ENCODE data around the gene KCNB1. TPM values are rescaled to one million over a fixed set of nuclear protein-coding genes. Genes with fewer than 3 reads are reported as not detected.
"Not testable (repeated sequence)": the region's sequence is repeated elsewhere in the genome, so short reads cannot be mapped to it uniquely, and the experiment has no call there.

Gene KCNB1
- total RNA-seq, 1 donor from 2014 or later: not detected

GRCh38 chr20:49412254-49412653 lies 70.2 kb downstream of the KCNB1 start:
- DNase-seq (ENCODE audit: extremely low read depth, low read depth, low spot score): no peak

- DNase-seq (ENCODE audit: extremely low read depth, low read depth, low spot score): no peak
These were observed 71.1 kb downstream of the KCNB1 start for GRCh38 chr20:49411221-49411925.

DNA sequence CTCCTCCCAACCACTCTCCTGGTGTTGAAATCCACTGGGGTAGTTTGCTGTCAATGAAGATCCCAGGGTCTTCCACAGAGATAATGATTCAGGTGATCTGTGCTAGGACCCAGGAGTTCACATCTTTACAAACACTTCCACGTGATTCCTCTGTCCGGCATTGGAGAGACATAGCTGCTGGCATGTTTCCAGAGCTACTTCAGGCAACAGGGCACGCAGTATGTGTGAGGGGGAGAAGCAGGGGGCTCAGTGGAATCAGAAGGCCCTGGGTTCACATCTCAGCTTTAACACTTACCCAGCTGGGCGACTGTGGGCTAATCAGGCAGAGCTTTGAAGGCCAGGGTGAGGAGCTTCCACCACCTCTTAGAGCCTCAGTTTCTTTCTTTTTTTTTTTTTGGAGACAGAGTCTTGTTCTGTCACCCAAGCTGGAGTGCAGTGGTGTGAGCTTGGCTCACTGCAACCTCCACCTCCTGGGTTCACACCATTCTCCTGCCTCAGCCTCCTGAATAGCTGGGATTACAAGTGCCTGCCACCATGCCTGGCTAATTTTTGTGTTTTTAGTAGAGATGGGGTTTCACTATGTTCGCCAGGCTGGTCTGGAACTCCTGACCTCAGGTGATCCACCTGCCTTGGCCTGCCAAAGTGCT lies 72.4 kb downstream of the KCNB1 start:
- not testable (repeated sequence) for DNase-seq (ENCODE audit: extremely low read depth, low read depth, low spot score)

- no peak for DNase-seq (ENCODE audit: extremely low read depth, low read depth, low spot score)
These were observed 73.0 kb downstream of the KCNB1 start for GRCh38 chr20:49409302-49409974.

DNA sequence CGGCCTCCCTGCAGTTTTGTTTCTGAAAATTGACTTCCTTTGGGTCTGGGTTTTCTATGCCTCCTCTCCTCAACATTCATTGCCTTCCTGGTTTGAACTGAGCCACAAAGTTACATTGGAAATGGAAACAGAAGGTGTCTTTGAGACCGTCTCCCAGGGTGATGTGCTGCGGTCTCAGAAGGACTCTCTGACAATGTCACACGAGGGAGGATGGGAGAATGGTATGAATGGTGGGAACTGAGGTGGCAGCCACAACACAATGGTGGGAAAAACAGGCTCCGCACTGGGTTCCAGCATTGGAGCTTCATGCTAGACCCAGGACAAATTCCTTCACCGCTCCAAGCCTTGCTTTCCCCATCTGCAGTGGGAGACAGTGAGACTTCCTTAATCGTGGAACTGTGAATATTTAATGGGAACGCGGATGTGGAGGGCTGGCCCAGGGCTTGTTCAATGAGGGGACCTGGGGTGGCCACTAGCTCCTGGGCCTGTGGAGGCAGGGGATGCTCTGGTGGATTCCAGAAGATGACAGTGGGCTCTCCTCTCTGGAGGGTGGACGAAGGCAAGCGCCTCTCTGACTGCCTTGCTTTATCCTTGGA lies 73.9 kb downstream of the KCNB1 start:
- no peak for DNase-seq (ENCODE audit: extremely low read depth, low read depth, low spot score)

GRCh38 chr20:49406666-49407065 lies 75.8 kb downstream of the KCNB1 start:
- no peak for DNase-seq (ENCODE audit: extremely low read depth, low read depth, low spot score)

DNA sequence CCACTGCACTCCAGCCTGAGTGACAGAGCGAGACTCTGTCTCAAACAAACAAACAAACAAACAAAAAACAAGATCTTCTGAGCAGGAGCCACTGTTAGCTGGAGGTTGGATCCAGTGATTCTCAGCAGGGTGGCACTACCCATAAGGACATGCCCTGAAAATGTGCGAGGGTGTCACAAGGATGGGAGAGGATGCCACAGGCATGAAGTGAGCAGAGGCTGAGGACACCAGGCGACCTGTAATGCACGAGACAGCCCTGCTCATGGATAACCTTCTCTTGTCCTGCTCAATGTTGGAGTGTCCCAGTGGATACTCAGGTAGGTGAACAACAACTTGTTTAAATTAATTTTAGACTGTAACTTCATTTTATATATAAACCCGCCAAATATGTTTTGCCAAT lies 76.8 kb downstream of the KCNB1 start:
- DNase-seq (ENCODE audit: extremely low read depth, low read depth, low spot score): no peak

DNA sequence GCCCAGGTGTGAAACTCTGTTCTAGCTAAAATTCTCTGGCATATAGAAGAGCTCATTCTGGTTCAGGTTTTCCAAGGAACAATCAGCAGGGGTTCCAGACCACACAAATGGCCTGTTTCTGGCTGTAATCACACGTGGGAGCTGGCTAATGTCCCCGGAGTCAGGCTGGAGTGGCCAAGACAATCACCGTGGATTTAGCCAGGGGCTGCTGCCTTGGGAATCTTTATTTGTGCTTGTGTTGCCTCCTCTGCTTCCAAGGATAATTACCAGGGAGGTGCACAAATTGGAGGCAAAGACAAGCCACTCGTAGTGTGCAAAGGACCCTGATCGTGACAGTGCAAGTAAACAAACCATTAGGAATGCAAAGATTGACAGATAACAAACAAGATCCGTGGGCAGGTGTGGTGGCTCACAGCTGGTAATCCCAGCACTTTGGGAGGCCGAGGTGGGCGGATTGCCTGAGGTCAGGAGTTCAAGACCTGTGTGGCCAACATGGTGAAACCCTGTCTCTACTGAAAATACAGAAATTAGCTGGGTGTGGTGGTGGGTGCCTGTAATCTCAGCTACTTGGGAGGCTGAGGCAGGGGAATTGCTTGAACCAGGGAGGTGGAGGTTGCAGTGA lies 77.3 kb downstream of the KCNB1 start:
- DNase-seq (ENCODE audit: extremely low read depth, low read depth, low spot score): no peak

GRCh38 chr20:49404461-49404860 lies 78.0 kb downstream of the KCNB1 start:
- DNase-seq (ENCODE audit: extremely low read depth, low read depth, low spot score): no peak

DNA sequence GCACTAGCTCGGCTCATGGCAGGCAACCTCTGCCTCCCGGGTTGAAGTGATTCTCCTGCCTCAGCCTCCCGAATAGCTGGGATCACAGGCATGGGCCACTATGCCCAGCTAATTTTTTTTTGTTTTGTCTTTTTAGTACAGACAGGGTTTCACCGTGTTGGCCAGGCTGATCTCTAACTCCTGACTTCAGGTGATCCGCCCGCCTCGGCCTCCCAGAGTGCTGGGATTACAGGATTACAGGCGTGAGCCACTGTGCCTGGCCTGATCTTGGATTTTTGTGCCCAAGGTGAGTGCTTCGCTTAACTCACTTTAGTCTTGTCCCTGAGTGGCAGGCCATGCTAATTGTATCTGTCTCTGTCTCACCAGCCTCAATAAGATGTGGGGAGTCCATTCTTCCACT lies 78.6 kb downstream of the KCNB1 start:
- no peak for DNase-seq (ENCODE audit: extremely low read depth, low read depth, low spot score)

DNA sequence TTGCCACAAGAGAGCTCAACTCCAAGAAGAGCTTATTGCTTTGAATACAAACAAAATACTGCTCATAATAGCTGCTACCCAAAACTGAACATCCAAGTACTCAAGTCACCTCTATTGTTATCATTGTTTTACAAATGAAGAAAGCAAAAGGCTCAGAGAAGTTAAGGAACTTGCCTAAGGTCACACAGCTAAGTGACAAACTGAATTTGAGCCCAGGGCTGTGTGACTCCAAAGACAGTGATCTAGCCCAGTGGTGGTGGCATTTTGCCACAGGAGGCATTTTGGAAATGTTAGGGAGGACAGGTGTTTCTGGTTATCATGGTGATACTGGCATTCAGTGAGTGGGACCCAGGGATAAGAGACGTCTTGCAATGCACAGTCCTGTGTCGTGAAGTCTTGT lies 79.5 kb downstream of the KCNB1 start:
- no peak for DNase-seq (ENCODE audit: extremely low read depth, low read depth, low spot score)

- no peak for DNase-seq (ENCODE audit: extremely low read depth, low read depth, low spot score)
These were observed 81.6 kb downstream of the KCNB1 start for GRCh38 chr20:49400904-49401303.

DNA sequence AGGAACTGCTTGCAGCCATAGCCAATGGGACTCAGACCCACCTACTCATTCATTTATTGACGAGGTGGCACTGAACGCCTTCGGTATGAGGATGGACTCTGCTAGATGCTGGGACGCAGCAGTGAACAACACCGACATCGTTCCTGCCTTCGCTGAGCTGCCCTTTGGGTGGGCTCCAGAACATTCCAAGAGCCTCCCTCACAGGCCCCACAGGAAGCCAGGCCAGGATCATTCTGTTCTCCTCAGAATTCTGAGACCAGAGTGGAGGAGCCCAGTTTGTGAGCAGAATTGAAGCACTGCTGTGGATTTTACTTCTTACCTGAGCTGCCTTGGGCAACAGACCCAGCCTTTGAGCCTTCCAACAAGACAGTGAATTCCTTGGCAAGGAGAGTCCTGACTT lies 82.1 kb downstream of the KCNB1 start:
- no peak for DNase-seq (ENCODE audit: extremely low read depth, low read depth, low spot score)

GRCh38 chr20:49399329-49399728 lies 83.1 kb downstream of the KCNB1 start:
- DNase-seq (ENCODE audit: extremely low read depth, low read depth, low spot score): no peak

- DNase-seq (ENCODE audit: extremely low read depth, low read depth, low spot score): no peak
These were observed 83.9 kb downstream of the KCNB1 start for GRCh38 chr20:49398401-49399144.

GRCh38 chr20:49397525-49397924 lies 84.9 kb downstream of the KCNB1 start:
- DNase-seq (ENCODE audit: extremely low read depth, low read depth, low spot score): no peak

DNA sequence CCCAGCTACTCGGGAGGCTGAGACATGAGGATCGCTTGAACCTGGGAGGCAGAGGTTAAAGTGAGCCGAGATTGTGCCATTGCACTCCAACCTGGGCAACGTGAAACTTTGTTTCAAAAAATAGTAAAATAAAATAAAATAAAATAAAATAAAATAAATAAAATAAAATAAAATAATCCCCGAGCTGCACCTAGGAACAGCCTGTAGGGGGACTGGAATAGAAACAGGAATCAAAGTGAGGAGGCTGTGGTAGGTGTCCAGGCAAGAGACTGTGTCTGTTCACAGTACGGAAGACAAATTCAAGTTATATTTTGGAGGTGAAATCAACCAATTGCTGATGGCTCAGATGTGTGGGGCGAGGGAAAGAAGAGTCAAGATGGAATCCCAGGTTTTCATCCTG lies 86.2 kb downstream of the KCNB1 start:
- no peak for DNase-seq (ENCODE audit: extremely low read depth, low read depth, low spot score)

DNA sequence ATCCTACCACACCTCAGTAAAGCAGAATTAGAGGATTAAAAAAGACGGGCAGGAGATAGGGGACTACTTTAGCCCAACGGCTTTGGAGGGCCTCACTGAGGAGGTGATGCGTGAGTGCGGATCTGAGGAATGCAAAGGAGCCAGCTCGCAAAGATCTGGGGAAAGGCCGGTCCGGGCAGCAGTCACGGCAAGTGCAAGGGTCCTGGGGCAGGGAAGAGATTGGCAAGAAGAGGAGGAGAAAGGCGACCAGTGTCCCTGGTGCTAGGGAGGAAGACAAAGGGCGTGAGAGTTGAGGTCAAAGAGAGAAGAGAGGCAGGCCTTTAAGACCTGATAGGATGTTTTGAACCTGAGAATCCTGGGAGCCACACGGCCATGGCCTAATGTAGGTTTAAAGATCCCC lies 86.8 kb downstream of the KCNB1 start:
- DNase-seq (ENCODE audit: extremely low read depth, low read depth, low spot score): no peak

DNA sequence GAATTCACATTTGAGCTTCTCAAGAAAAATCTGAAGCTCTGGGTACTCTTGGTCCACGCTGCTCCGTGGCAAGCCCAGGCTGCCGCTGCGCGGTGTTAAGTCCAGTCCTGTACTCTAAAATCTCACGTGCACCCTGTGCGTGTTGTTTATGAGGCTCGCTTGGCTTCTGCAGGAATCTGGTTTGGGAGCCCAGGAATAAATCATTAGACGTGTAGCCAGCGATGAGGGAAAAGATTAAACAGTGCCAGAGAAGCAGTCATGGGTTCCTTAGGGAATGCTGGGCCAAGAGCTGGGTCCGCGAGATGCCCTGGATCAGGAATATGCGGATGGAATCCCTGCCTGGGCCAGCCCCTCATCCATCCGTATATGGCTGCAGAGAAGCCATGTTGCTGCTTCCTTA lies 87.3 kb downstream of the KCNB1 start:
- DNase-seq (ENCODE audit: extremely low read depth, low read depth, low spot score): no peak

- no peak for DNase-seq (ENCODE audit: extremely low read depth, low read depth, low spot score)
These were observed 87.7 kb downstream of the KCNB1 start for GRCh38 chr20:49394757-49395156.

GRCh38 chr20:49394264-49394663 lies 88.2 kb downstream of the KCNB1 start:
- no peak for DNase-seq (ENCODE audit: extremely low read depth, low read depth, low spot score)
